Mucosa of rectum (tissue), 2 donors: ENCODE data around the gene FMNL1.

Experiments used
- H3K27ac ChIP-seq, 2 donors: one replicate each; pipeline ENCODE4 v1.7.0; 2013; ENCODE audit warnings: inconsistent platforms in 2 of 2, low read depth in 2 of 2, low read length in 2 of 2
- H3K27me3 ChIP-seq, 2 donors: one replicate each; pipeline ENCODE4 v1.7.0; 2013; ENCODE audit warnings: low read length in 2 of 2; ENCODE audit not compliant: control insufficient read depth in 2 of 2, insufficient read depth in 2 of 2
- H3K36me3 ChIP-seq, 2 donors: one replicate each; pipeline ENCODE4 v1.7.0; 2013; ENCODE audit warnings: low read length in 2 of 2; ENCODE audit not compliant: control insufficient read depth in 2 of 2, insufficient read depth in 2 of 2
- H3K4me1 ChIP-seq, 2 donors: one replicate each; pipeline ENCODE4 v1.7.0; 2013; ENCODE audit warnings: low read length in 2 of 2, mild to moderate bottlenecking in 1 of 2; ENCODE audit not compliant: control insufficient read depth in 2 of 2, insufficient read depth in 2 of 2
- H3K4me3 ChIP-seq, 2 donors: one replicate each; pipeline ENCODE4 v1.7.0; 2013; ENCODE audit warnings: low read length in 2 of 2
- H3K9ac ChIP-seq, 2 donors: one replicate each; pipeline ENCODE4 v1.7.0; 2013; ENCODE audit warnings: low read length in 2 of 2, low read depth in 1 of 2, mild to moderate bottlenecking in 1 of 2
- H3K9me3 ChIP-seq, 2 donors: one replicate each; pipeline ENCODE4 v1.7.0; 2013; ENCODE audit warnings: low read length in 2 of 2; ENCODE audit not compliant: control insufficient read depth in 2 of 2
- donor health status: healthy.
- donor health status: Normal muscosa, but diverticular disease.

FMNL1 gene

DNA sequence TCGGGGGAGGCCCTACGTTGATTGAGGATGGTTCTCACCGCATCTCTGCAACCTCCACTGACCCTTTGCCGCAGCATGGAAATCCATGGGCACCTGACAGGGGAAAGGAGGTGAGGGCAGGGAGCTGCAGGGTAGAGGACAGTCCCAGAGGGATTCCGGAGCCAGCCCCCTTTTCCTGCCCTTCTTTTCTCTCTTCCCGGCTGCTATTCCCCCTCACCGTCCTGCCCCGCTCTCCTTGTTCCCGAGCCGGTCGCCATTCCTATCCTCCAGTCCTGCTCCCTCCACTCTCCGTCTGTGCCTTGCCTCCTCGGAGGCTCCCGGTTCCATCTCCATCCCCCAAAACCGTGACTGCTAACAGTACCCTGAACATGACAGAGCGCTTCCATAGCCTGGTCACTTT is 35.4 kb downstream of the FMNL1 start:
- Histone ChIP-seq H3K27ac (no peak overlapping the region), H3K27me3 (no peaks in the 10 kb centered on the region), H3K4me3 (no peak overlapping the region), H3K4me1 (peaks cover 15 to 18% of the 10 kb centered on the region in 2 donors), H3K9ac (no peak overlapping the region), H3K9me3 (no peaks in the 10 kb centered on the region), H3K36me3 (no peaks in the 10 kb centered on the region)

DNA sequence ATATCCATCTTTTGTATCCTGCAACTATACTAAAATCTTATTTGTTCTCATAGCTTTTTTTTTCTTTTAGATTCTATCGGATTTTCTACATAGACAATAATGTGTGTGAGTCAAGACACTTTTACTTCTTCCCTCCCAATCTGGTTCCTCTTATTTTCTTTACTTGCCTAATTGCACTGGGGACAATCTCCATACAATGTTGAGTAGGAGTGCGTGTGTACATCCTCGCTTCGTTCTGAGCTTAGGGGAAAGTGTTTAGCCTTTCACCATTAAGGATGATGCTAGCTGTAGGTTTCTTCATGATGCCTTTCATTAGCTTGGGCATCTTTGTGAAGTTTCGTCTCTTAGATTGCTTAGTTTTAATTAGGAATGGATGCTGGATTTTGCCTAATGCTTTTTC is 37.3 kb downstream of the FMNL1 start:
- no peaks in the 10 kb centered on the region for H3K9me3 ChIP-seq
- no peak overlapping the region for H3K27ac ChIP-seq

DNA sequence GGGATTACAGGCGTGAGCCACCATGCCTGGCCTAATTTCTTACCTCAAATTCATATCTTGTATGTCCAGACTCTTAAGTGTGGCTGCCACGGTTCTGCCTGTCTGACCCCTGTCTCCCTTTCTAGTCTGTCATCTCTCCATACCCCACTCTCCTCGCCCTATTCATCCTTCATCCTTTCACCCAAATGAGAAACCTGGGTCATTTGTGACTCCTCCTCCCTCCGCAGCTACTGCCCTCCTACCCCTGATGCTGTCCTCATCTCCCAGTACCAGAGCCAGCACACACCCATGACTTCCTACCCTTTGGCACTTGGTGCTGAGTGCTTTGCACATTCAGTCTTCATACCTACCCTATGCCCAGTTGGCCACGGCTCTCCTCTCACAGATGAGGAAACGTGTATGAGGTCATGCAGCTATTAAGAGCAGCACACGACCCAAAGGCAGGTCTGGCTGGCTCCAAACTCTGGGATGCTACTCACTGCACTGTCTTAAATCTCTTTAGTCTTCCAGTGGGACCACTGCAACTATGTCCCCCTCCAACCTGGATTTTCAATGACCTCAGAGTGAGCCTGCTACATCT is 38.6 kb downstream of the FMNL1 start:
- Histone ChIP-seq H3K9ac (no peak overlapping the region), H3K4me3 (no peak overlapping the region), H3K4me1 (peaks cover 23 to 28% of the 10 kb centered on the region in 2 donors), H3K36me3 (peaks cover 24 to 25% of the 10 kb centered on the region in 2 donors), H3K27me3 (no peaks in the 10 kb centered on the region), H3K27ac (no peak overlapping the region), H3K9me3 (no peaks in the 10 kb centered on the region)

More for the DNA sequence above, 37.3 kb downstream of the FMNL1 start:
- Histone ChIP-seq H3K36me3 (peaks cover 11 to 13% of the 10 kb centered on the region in 2 donors), H3K4me3 (no peak overlapping the region), H3K4me1 (peaks cover 15 to 19% of the 10 kb centered on the region in 2 donors), H3K27me3 (no peaks in the 10 kb centered on the region), H3K9ac (no peak overlapping the region)

DNA sequence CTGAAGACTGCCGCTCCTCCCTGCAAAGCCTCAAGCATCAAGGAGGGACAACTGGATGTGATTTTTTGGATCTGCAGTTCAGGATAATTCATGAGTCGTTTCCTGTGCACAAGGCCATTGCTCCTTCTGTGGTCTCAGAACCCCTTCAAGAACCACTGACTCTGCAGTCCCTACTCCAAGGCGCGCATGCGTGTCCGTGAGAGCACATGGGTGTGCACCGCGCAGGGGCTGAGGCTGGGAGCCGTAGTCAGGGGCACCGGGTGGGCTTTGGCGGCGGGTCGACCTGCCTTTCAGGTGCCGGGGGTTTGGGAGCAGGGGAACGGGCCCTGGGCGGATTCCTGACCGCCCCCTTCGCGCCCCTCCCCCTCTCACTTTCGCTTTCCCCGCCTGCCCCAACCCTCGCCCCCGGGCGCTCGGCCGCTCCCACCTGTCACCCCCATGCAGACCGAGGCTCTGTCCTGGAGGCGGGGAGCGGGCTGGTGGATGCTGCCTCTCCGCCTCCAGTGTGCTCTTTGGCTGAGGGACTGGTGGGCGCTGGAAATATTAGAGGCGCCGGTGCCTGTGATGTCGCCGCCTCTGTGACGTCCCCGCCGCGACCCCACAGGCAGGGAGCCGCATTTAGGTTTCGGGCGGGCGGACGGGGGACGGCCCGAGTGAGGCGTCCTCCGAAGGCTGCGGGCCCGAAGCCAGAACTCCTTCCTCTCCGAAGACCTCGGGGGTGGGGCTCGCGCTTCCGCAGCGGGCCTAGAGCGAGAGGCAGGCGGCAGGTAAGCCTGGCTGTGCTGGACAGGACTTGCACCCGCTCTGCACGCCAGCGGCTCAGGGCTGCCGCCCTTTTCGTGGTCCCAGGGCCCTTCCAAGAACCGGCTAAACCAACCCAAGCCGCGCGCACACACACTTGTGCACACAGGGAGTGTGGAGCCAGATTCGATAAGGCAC is 40.2 kb downstream of the FMNL1 start, which contains the start of gene SPATA32:
TSS of gene SPATA32 (minus strand) at position 518 of the 939 bp plus-strand sequence. CDS start at position 440, 78 bp downstream.
- peak within 1 kb of the TSS; percentile 24 to 76 for H3K9ac ChIP-seq
- peaks cover 29 to 30% of the 10 kb centered on the region in 2 donors for H3K4me1 ChIP-seq
- H3K27ac ChIP-seq, result peak within 1 kb of the TSS; percentile 33 to 68
- peaks cover 31 to 32% of the 10 kb centered on the region in 2 donors for H3K36me3 ChIP-seq
- no peaks in the 10 kb centered on the region for H3K27me3 ChIP-seq
- H3K9me3 ChIP-seq, result no peaks in the 10 kb centered on the region
- H3K4me3 ChIP-seq, result peak within 1 kb of the TSS; percentile 69 to 74

DNA sequence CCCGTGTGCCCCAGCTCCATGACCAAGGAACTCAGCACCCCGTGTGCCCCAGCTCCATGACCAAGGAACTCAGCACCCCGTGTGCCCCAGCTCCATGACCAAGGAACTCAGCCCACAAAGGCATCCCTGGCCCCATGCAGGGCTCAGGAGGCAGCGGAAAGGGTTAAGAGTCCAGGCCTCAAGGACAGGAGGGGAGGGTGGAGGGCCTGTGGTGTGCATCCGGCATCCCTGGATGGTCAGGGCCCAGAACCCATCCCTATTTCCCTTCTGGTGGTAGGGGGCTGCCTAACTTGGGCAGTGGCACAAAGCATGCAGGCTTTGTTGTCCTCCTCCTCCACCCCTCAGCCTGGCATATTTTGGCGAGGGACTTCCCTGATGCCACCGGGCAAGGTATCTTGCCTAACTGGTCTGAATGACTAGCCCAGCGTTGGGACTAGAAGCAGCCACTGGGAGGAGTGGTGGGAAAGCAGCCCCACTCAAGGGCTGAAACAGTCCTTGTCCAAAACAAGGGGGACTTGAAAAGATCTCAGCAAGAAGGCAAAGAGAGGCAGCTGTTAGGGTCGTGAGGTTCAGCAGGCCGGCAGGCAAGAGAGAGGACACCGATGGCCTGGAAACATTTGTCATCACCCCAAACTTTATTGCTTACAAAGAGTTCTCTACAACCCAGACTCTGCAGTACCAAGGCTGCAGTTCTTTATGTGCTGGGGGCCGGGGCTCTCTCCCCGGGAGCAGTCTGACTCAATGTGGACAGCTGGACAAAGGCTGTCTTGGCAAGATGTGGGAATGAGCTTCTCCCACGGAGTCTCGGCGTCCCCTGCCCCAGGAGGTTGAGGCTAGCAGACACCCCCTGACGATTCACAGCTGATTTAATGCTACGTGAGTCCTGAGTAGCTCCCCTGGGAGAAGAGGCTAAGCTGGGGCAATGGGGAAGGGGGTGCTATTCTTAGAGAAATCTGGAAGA is 41.1 kb downstream of the FMNL1 start:
- Histone ChIP-seq H3K27me3 (no peaks in the 10 kb centered on the region), H3K4me1 (peaks cover 29 to 30% of the 10 kb centered on the region in 2 donors), H3K4me3 (peak overlapping the region; percentile 69 to 74), H3K27ac (no peak overlapping the region), H3K9me3 (no peaks in the 10 kb centered on the region), H3K9ac (peak overlapping the region in 1 of 2 donors; percentile 76), H3K36me3 (peaks cover 34 to 42% of the 10 kb centered on the region in 2 donors)

DNA sequence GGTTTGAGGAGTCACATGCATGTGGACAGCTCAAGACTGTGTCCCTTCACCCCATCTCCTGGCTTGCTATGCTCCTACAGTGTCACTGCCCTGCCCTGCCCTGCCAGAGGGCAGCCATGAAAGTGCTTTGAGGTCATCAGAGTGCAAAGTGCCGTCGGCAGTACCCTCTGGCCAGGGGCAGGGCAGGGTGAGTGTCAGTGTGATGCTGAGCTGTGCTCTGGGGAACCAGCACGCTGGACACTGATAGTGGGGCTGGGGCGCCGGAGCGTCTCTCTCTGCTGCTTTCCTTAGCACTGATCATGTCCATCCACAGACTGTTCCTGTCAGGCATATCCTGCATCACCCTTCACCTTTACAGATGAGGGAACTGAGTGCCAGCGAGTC is 41.8 kb downstream of the FMNL1 start:
- no peak overlapping the region for H3K4me3 ChIP-seq
- no peak overlapping the region for H3K9ac ChIP-seq
- H3K36me3 ChIP-seq, result peaks cover 40 to 47% of the 10 kb centered on the region in 2 donors
- H3K27ac ChIP-seq, result no peak overlapping the region
- no peaks in the 10 kb centered on the region for H3K9me3 ChIP-seq
- H3K4me1 ChIP-seq, result peaks cover 29 to 30% of the 10 kb centered on the region in 2 donors
- H3K27me3 ChIP-seq, result no peaks in the 10 kb centered on the region

DNA sequence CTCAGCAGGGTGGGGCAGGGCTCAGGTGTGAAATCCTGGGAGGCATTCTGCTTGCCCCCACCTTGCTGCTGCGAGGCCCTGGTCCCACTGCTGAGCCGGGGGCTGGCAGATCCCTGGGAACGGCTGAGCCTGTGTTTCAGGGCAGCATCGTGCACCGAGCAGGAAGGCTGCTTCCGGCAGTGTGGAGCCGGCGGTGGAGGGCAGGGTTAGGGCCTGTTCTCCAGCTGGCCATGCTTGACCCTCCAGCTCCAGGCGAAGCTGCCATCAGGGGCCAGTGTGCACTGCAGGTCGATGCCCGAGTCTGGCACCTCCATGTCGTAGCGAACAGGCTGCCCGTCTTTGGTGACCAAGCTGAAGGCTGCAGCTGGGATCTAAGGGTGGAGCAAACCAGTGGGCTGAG is 42.7 kb downstream of the FMNL1 start:
- Histone ChIP-seq H3K4me1 (peaks cover 29 to 30% of the 10 kb centered on the region in 2 donors), H3K36me3 (peaks cover 49 to 57% of the 10 kb centered on the region in 2 donors), H3K9ac (no peak overlapping the region), H3K9me3 (no peaks in the 10 kb centered on the region), H3K27ac (no peak overlapping the region), H3K4me3 (no peak overlapping the region), H3K27me3 (no peaks in the 10 kb centered on the region)

DNA sequence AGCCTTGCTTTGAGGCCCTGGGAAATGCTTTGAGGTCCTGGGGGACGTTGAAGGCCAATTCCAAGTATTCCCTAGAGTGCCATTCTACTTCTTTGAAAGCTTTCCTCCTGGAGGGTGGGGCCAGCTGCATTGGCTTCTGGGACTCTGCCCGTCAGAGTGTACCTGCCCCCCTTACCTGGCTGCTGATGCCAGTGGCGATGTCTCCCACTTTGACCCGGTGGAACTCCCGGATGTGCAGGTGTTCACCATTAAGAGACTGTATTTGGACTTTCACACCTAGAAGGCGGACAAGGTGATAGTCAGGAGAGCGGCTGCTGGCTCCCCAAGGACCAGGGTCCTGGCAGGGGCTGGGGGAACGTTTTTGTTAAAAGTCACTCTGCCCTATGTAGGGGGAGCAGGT is 43.3 kb downstream of the FMNL1 start:
- Histone ChIP-seq H3K4me1 (peaks cover 29 to 30% of the 10 kb centered on the region in 2 donors), H3K9me3 (no peaks in the 10 kb centered on the region), H3K27me3 (no peaks in the 10 kb centered on the region), H3K27ac (peak overlapping the region; percentile 49 to 59), H3K36me3 (peaks cover 55 to 63% of the 10 kb centered on the region in 2 donors), H3K4me3 (no peak overlapping the region), H3K9ac (no peak overlapping the region)

DNA sequence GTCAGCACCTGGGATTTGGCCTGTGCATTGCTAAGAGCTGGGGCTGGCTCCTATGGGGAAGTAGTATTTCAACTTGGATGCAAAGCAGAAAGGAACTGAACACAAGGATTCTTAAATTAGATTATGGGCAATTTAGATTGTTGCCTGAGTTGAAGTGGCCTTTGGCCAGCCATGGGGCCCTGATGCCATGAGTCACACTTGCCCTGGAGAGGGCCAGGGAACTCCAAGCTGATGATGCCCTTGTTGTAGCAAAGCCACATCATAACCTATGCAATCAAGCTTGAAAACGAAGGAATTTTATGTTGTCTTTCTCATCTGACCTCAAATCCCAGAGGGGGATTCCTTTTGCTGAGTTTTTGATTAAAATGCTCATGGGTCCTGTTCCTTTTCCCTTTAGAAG is 44.1 kb downstream of the FMNL1 start:
- no peaks in the 10 kb centered on the region for H3K27me3 ChIP-seq
- no peaks in the 10 kb centered on the region for H3K9me3 ChIP-seq
- no peak overlapping the region for H3K4me3 ChIP-seq
- H3K27ac ChIP-seq, result peak overlapping the region; percentile 49 to 59
- H3K9ac ChIP-seq, result no peak overlapping the region
- H3K4me1 ChIP-seq, result peaks cover 29 to 30% of the 10 kb centered on the region in 2 donors
- peaks cover 62 to 71% of the 10 kb centered on the region in 2 donors for H3K36me3 ChIP-seq
